ENCODE results near the gene TEX26.

The TEX26 gene

GRCh38 chr13:30978981-30979956 is 46.8 kb downstream of the TEX26 start:
- no peak for TF ChIP-seq REST (IDR thresholded peaks at IDR 0.05; ENCODE audit: insufficient read depth in 1 of 2, low read depth in 2 of 2, low read length in 2 of 2)
- no peak for TF ChIP-seq SIN3A (IDR thresholded peaks at IDR 0.05; ENCODE audit: borderline replicate concordance, insufficient read depth, low read length)
- no peak for TF ChIP-seq FOXP2 (optimal IDR thresholded peaks at IDR 0.05; ENCODE audit: borderline replicate concordance, extremely low read depth, extremely low read length, insufficient read depth)
- no peak for TF ChIP-seq POLR2AphosphoS5 (IDR thresholded peaks at IDR 0.05; ENCODE audit: low read depth, low read length)
- TF ChIP-seq TAF1 (IDR thresholded peaks at IDR 0.05; ENCODE audit: borderline replicate concordance, insufficient read depth, low read length), result no peak

GRCh38 chr13:30982506-30982905 is 50.0 kb downstream of the TEX26 start:
- TF ChIP-seq POLR2AphosphoS5 (IDR thresholded peaks at IDR 0.05; ENCODE audit: low read depth, low read length) (no peak), SIN3A (IDR thresholded peaks at IDR 0.05; ENCODE audit: borderline replicate concordance, insufficient read depth, low read length) (no peak), TAF1 (IDR thresholded peaks at IDR 0.05; ENCODE audit: borderline replicate concordance, insufficient read depth, low read length) (no peak), FOXP2 (optimal IDR thresholded peaks at IDR 0.05; ENCODE audit: borderline replicate concordance, extremely low read depth, extremely low read length, insufficient read depth) (no peak), REST (IDR thresholded peaks at IDR 0.05; ENCODE audit: insufficient read depth in 1 of 2, low read depth in 2 of 2, low read length in 2 of 2) (no peak)

- TF ChIP-seq FOXP2 (optimal IDR thresholded peaks at IDR 0.05; ENCODE audit: borderline replicate concordance, extremely low read depth, extremely low read length, insufficient read depth) (no peak), POLR2AphosphoS5 (IDR thresholded peaks at IDR 0.05; ENCODE audit: low read depth, low read length) (no peak), TAF1 (IDR thresholded peaks at IDR 0.05; ENCODE audit: borderline replicate concordance, insufficient read depth, low read length) (no peak), SIN3A (IDR thresholded peaks at IDR 0.05; ENCODE audit: borderline replicate concordance, insufficient read depth, low read length) (no peak), REST (IDR thresholded peaks at IDR 0.05; ENCODE audit: insufficient read depth in 1 of 2, low read depth in 2 of 2, low read length in 2 of 2) (no peak)
Measured at GRCh38 chr13:30982906-30983305, 50.5 kb downstream of the TEX26 start.

GRCh38 chr13:30983431-30983830 is 51.0 kb downstream of the TEX26 start:
- TF ChIP-seq TAF1 (IDR thresholded peaks at IDR 0.05; ENCODE audit: borderline replicate concordance, insufficient read depth, low read length) (no peak), POLR2AphosphoS5 (IDR thresholded peaks at IDR 0.05; ENCODE audit: low read depth, low read length) (no peak), REST (IDR thresholded peaks at IDR 0.05; ENCODE audit: insufficient read depth in 1 of 2, low read depth in 2 of 2, low read length in 2 of 2) (no peak), FOXP2 (optimal IDR thresholded peaks at IDR 0.05; ENCODE audit: borderline replicate concordance, extremely low read depth, extremely low read length, insufficient read depth) (no peak), SIN3A (IDR thresholded peaks at IDR 0.05; ENCODE audit: borderline replicate concordance, insufficient read depth, low read length) (no peak)

Measured in PFSK-1 (cell line).